Epithelial cell of proximal tubule (primary cell): ENCODE measurements around the gene TRPM1. TPM values are rescaled to one million over a fixed set of nuclear protein-coding genes. Genes with fewer than 3 reads are reported as not detected.

Source experiments
- DNase-seq: peaks from one replicate; pipeline ENCODE4 v3.0.0-alpha.2; 2011; ENCODE audit warnings: low read depth
- H3K4me3 ChIP-seq: 2 replicates; pipeline ENCODE4 v1.5.1; 2011; ENCODE audit warnings: low read depth, mild to moderate bottlenecking, low read length
- total RNA-seq: library from RNA; depleted of rRNA; stranded (reverse); fragments of >200 nt; gene quantifications from 2 replicates; pipeline ENCODE4 v1.2.3, GENCODE V29; 2015
- TF ChIP-seq, protein P1 (sequence below): conservative IDR thresholded peaks from 2 replicates; pipeline ENCODE4 v1.5.1; 2012; ENCODE audit warnings: low read depth, mild to moderate bottlenecking, low read length

The TRPM1 gene
- total RNA-seq, 1 donor from 2014 or later: not detected

DNA sequence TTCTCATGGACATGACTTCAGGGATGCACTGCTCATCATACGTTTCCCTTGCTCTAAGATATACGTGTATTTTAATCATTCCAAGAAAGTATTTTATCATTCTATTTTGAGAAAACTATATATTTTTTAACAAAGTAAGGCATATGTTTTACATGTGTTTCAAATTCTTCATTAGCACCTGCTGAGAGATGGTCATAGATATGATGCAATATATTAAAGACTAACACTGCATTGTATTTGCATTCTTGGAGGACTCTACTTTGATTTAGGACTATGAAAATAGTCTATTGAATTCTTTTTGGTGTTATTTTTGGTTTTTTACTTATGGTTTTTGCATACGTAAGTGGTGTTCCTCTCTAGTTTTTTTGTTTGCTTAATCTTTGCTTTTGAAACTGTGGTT lies 55.9 kb downstream of the TRPM1 start:
- no peak overlapping the region for H3K4me3 ChIP-seq
- TF ChIP-seq, protein P1, sequence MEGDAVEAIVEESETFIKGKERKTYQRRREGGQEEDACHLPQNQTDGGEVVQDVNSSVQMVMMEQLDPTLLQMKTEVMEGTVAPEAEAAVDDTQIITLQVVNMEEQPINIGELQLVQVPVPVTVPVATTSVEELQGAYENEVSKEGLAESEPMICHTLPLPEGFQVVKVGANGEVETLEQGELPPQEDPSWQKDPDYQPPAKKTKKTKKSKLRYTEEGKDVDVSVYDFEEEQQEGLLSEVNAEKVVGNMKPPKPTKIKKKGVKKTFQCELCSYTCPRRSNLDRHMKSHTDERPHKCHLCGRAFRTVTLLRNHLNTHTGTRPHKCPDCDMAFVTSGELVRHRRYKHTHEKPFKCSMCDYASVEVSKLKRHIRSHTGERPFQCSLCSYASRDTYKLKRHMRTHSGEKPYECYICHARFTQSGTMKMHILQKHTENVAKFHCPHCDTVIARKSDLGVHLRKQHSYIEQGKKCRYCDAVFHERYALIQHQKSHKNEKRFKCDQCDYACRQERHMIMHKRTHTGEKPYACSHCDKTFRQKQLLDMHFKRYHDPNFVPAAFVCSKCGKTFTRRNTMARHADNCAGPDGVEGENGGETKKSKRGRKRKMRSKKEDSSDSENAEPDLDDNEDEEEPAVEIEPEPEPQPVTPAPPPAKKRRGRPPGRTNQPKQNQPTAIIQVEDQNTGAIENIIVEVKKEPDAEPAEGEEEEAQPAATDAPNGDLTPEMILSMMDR: no peak

DNA sequence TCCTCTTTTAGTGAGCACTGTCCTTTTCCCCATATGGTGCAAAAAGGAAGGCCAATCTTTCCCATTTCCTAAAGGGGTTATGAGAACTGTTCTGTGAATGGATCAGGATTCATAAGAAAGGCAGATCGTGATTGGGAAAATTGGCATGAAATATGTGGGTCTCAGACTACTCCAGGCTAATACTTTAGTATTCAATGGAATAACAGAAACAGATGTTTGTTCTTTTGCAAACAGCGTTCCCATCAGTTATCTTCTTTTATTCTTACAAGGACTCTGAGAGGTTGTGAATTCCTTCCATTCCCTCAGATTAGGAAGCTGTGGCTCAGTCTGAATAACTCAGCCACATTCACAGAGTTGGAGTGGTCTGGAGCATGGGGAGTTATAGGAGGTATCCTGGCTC lies 58.8 kb downstream of the TRPM1 start:
- TF ChIP-seq, protein P1: no peak
- H3K4me3 ChIP-seq: no peak overlapping the region
- no peak for DNase-seq

More for the DNA sequence above, 55.9 kb downstream of the TRPM1 start:
- no peak for DNase-seq

DNA sequence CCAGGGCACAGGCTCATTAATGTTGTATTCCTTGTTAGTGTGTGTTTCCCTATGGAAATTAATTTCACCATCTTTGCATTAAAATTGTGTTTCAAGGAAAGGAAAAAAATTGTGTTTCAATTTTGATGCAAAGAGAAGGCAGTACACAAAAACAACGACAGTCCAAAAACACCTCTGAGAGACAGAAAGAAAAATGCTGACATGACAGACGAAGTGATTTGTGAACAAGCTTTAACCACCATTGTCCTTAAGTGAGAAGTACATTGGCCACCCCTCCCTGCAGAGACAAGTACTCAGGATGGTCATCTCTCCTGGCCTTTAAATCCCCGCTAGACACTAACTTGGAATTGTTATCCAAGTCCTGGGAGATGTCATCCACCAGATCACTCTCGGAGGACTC lies 59.9 kb downstream of the TRPM1 start:
- TF ChIP-seq, protein P1: no peak
- H3K4me3 ChIP-seq: no peak overlapping the region
- DNase-seq: no peak

DNA sequence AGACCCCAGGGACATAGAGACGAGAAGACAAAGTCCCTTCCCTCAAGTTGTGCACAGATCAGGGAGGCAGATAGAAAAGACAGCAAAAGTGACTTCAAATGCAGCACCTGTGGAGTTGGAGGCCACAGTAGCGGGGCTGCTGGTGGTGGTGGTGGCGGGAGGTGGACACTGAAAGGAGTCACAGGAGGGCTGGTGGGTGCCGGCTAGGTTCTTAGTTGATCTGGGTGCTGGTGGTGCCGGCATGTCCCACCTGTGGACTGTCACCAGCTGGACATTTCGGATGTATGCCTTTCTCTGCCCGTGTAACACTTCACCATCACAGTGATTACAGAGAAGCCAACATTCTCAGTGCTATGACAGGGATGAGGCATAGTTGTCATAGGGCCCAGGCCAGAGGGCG lies 60.9 kb downstream of the TRPM1 start:
- TF ChIP-seq, protein P1: no peak
- H3K4me3 ChIP-seq: no peak overlapping the region
- no peak for DNase-seq

DNA sequence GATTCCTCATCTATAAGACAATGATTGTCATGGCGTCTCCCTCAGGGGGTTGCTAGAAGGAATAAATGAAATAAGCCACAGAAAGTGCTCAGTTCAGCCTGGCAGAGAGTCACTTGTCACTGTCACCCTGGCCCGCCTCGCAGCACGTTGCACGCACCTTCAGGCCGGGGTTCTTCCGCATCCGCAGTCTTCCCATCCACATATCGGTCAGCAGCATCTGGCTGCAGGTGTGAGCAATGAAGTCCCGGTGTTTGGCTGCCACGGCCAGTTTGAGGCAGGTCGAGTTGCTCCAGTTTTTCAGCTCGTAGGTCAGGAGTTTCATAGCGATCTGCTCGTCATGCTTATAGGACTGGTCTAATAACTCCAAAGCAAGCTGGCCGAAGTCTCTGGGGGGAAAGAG lies 61.6 kb downstream of the TRPM1 start:
- TF ChIP-seq, protein P1: no peak
- DNase-seq: no peak
- H3K4me3 ChIP-seq: no peak overlapping the region

DNA sequence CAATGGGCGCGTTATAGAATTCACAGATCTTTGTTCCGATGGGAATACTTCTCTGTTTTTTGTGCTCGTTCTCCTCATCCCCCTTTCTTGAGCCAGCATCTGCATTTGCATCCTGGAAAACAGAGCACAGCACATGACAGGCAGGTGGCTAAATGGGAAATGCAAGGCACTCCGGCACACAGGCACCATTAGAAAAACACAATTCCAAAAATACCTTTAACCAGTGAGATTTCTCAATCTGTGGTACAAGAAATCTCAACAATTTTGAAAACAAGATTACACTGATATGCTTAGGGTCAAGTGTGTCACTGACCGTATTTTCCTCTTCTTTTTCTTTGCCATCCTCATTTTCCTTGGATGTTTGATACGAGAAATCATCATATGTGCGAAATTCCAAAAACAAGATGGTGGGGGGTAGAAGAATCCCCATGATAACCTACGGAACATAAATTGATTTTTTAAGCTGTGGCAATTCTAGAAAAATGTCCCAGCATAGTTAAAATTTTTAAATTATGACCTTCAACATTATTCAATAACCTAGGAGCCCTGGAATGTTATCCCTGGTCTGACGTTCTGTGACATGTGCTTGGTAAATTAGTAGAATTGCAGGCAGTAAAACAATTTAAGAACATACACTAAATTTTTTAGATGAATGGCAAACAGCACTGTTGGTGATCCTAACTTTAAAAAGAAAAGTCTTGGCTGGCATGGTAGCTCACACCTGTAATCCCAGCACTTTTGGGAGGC lies 63.6 kb downstream of the TRPM1 start:
- DNase-seq: no peak
- H3K4me3 ChIP-seq: no peak overlapping the region
- TF ChIP-seq, protein P1: no peak

DNA sequence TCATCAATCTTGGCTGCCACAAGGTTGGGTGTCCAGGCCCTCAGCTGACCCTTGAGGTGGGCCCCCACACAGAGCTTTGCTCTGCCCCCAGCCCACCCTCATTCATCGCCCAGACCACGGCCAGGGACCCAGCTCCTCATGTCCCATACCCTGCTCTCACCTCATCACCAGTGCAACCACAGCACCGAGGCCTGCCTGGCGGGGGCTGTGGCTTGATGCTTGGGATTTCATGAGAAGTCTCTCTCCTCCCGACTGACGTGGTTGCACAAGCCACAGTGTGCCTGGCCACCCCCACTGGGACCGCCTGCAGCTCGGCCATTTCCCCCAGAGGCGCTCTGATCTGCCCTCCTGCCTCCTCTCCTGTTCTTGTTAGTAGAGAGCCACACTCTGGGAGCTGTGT lies 64.7 kb downstream of the TRPM1 start:
- TF ChIP-seq, protein P1: no peak
- H3K4me3 ChIP-seq: no peak overlapping the region
- DNase-seq: no peak
